Measurements from ENCODE around the gene ARHGEF40.
A peak's percentile ranks its signal among the peaks of the same experiment; 100 is the strongest.

Gene ARHGEF40

DNA sequence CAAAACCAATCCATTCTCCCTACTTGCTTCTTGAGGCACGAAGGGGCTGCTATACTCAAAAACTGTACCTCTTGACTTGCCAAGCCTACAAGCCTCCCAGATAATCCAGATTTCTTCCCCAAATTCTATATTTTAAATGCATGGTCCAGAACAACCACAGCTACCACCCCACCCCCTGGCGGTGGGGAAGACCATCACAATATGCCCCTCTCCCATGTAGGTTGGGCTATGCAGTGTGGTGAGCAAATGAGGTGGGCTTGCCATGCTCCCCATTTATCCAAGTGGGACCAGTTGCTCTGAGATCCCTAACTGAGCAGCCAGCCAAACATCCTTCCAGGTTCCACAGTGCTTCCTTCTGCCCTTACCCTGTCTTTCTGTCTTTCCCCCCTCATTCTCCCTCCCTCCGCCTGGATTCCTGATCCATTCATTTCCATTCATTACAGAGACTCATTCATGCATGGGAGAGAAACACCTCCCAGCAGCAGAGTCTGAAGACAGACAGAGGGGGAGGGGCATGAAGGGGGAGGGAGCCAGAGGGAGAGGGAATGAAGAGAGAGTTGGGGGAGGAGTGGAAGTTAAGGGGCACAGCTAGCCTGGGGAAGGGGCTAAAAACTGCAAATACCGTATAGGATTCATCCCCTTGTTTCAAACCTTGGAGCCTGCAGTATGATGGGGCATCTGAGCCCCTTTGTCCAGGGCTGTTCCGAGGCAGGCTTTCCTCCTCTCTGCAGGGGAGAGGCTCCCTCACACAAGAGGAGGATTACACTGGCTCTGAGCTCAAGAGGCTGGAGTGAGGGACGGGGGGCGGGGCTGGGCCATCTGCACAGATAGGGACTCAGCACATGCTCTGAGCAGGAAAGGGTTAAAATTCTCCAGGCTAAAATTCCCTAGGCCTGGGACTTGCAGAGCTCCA, 23.9 kb downstream of the ARHGEF40 start:
- TF ChIP-seq FOXP2 (optimal IDR thresholded peaks at IDR 0.05; ENCODE audit: borderline replicate concordance, extremely low read depth, extremely low read length, insufficient read depth) (no peak), TAF1 (IDR thresholded peaks at IDR 0.05; ENCODE audit: borderline replicate concordance, insufficient read depth, low read length) (no peak), REST (IDR thresholded peaks at IDR 0.05; ENCODE audit: insufficient read depth in 1 of 2, low read depth in 2 of 2, low read length in 2 of 2) (peak in 1 of 2 experiments; percentile 47; a peak in 1 of 4 replicates), POLR2AphosphoS5 (IDR thresholded peaks at IDR 0.05; ENCODE audit: low read depth, low read length) (peak; percentile 44), SIN3A (IDR thresholded peaks at IDR 0.05; ENCODE audit: borderline replicate concordance, insufficient read depth, low read length) (no peak)

DNA sequence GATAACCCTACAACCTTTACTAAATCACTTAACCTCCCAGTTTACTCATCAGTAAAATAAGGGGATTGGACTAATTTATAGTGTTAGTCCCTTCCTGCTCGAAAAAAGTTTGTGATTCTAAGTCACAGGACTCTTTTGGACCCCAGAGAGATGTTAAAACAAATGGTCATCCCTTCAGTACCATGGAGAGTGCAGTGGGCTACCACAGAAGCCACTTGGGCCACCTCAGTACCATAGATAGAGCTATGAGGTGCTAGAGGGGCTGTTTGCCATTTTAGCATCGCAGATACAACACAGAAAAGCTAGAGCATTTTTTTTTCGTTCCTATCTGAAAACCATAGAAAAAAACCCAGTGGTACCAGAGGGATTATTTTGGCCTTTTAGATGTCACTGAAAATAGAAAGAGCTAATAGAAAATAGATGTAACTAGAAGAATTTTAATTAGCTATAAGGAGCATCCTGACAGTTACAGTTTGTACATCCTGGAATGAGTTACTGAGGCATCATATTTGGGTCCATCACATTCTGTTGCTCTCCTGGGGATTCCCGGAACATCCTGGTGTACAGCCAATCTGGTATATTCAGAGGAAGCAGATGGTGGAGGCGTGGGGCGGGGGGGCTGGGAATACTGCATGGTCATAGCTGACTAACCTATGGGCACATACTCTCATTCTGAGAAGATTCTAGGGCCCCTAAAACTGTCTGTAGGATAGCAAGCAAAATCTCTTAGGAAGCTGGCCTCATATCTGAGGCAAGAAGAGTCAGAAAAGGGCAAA, 25.5 kb downstream of the ARHGEF40 start:
- TF ChIP-seq TAF1 (IDR thresholded peaks at IDR 0.05; ENCODE audit: borderline replicate concordance, insufficient read depth, low read length) (no peak), FOXP2 (optimal IDR thresholded peaks at IDR 0.05; ENCODE audit: borderline replicate concordance, extremely low read depth, extremely low read length, insufficient read depth) (no peak), REST (IDR thresholded peaks at IDR 0.05; ENCODE audit: insufficient read depth in 1 of 2, low read depth in 2 of 2, low read length in 2 of 2) (peak; percentile 88 to 96), POLR2AphosphoS5 (IDR thresholded peaks at IDR 0.05; ENCODE audit: low read depth, low read length) (no peak), SIN3A (IDR thresholded peaks at IDR 0.05; ENCODE audit: borderline replicate concordance, insufficient read depth, low read length) (peak; percentile 78; the same call in 1 of the 2 replicates)

DNA sequence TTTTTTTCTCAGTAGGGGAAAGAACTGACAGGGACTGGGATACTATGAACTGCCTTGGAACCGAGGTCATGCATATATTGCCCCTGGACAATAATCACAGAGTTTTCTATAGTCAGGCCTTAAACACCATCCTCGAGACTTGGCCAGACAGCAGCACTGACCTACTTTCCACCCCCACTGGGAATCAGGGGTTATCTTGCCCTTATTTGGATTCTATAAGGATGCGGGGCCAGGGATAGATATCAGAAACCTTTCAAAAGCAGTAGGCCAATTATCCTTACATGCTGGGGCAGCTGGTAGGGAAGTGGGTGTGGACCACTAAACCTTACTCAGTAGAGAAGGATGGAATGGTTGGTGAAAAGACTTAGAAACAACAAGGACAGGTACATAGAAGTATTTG, 26.3 kb downstream of the ARHGEF40 start:
- no peak for TF ChIP-seq REST (IDR thresholded peaks at IDR 0.05; ENCODE audit: insufficient read depth in 1 of 2, low read depth in 2 of 2, low read length in 2 of 2)
- TF ChIP-seq POLR2AphosphoS5 (IDR thresholded peaks at IDR 0.05; ENCODE audit: low read depth, low read length): no peak
- TF ChIP-seq SIN3A (IDR thresholded peaks at IDR 0.05; ENCODE audit: borderline replicate concordance, insufficient read depth, low read length): no peak
- no peak for TF ChIP-seq TAF1 (IDR thresholded peaks at IDR 0.05; ENCODE audit: borderline replicate concordance, insufficient read depth, low read length)
- no peak for TF ChIP-seq FOXP2 (optimal IDR thresholded peaks at IDR 0.05; ENCODE audit: borderline replicate concordance, extremely low read depth, extremely low read length, insufficient read depth)

- TF ChIP-seq FOXP2 (optimal IDR thresholded peaks at IDR 0.05; ENCODE audit: borderline replicate concordance, extremely low read depth, extremely low read length, insufficient read depth) (no peak), TAF1 (IDR thresholded peaks at IDR 0.05; ENCODE audit: borderline replicate concordance, insufficient read depth, low read length) (no peak), REST (IDR thresholded peaks at IDR 0.05; ENCODE audit: insufficient read depth in 1 of 2, low read depth in 2 of 2, low read length in 2 of 2) (no peak), POLR2AphosphoS5 (IDR thresholded peaks at IDR 0.05; ENCODE audit: low read depth, low read length) (no peak), SIN3A (IDR thresholded peaks at IDR 0.05; ENCODE audit: borderline replicate concordance, insufficient read depth, low read length) (no peak)
These were observed 27.0 kb downstream of the ARHGEF40 start for GRCh38 chr14:21096978-21097635.
